Activated CD4-positive, alpha-beta memory T cell treated with anti-CD3 and anti-CD28 coated beads for 36 hours (primary cell): ENCODE data around the gene SEMA3F. TPM values are rescaled to one million over a fixed set of nuclear protein-coding genes. Genes with fewer than 3 reads are reported as not detected.

ENCODE experiments used
- CTCF ChIA-PET: fragments of 350-600 bp; sonication (Branson Sonifier 250); formaldehyde crosslinking; loops from one replicate; lab custom pipeline; 2021; ENCODE audit warnings: antibody characterized with exemption, inconsistent platforms; lab: Charles Lee
- POLR2A ChIA-PET: fragments of 350-600 bp; sonication (Branson Sonifier 250); formaldehyde crosslinking; loops from one replicate; lab custom pipeline; 2021; ENCODE audit warnings: antibody characterized with exemption; lab: Charles Lee
- DNase-seq: peaks from one replicate; pipeline ENCODE4 v3.0.0-alpha.2; 2020
- H3K27ac Mint-ChIP-seq: one replicate; pipeline ENCODE4 v1.8.0; 2021; ENCODE audit warnings: mixed read lengths
- H3K27me3 Mint-ChIP-seq: one replicate; pipeline ENCODE4 v1.8.0; 2021; ENCODE audit warnings: mixed read lengths
- H3K36me3 Mint-ChIP-seq: one replicate; pipeline ENCODE4 v1.8.0; 2021; ENCODE audit warnings: mixed read lengths
- H3K4me1 Mint-ChIP-seq: one replicate; pipeline ENCODE4 v1.8.0; 2021; ENCODE audit warnings: low read depth, mixed read lengths
- H3K4me3 Mint-ChIP-seq: one replicate; pipeline ENCODE4 v1.8.0; 2021; ENCODE audit warnings: mild to moderate bottlenecking, mixed read lengths
- H3K9me3 Mint-ChIP-seq: one replicate; pipeline ENCODE4 v1.8.0; 2021; ENCODE audit warnings: mixed read lengths
- intact Hi-C: fragments of 100-400 bp; cut with micrococcal nuclease; formaldehyde crosslinking; loops from one replicate; pipeline ENCODE4 v1.15.1; 2023
- total RNA-seq, 2 experiments: library from RNA; stranded (reverse); gene quantifications; one replicate each; pipeline ENCODE4 v1.2.3, GENCODE V29; 2021

SEMA3F gene
- total RNA-seq, 2 experiments from 2014 or later: 0.17 to 0.19 TPM

GRCh38 chr3:50135964-50136363, 19.2 kb upstream of the SEMA3F start:
- no peak overlapping the region for H3K27ac Mint-ChIP-seq
- intact Hi-C loops: no loop called here
- no peak for DNase-seq
- no peak overlapping the region for H3K4me3 Mint-ChIP-seq
- H3K4me1 Mint-ChIP-seq: peaks cover 11% of the 10 kb centered on the region
- ChIA-PET POLR2A (no interaction called here), CTCF (interaction anchor here (1.6 to 1.9 kb wide), 3 partner anchors 14 to 110 kb away, joined by 4 to 8 read pairs (median 5); no protein-coding TSS in a partner anchor)
- no peaks in the 10 kb centered on the region for H3K36me3 Mint-ChIP-seq
- no peaks in the 10 kb centered on the region for H3K27me3 Mint-ChIP-seq
- no peaks in the 10 kb centered on the region for H3K9me3 Mint-ChIP-seq

DNA sequence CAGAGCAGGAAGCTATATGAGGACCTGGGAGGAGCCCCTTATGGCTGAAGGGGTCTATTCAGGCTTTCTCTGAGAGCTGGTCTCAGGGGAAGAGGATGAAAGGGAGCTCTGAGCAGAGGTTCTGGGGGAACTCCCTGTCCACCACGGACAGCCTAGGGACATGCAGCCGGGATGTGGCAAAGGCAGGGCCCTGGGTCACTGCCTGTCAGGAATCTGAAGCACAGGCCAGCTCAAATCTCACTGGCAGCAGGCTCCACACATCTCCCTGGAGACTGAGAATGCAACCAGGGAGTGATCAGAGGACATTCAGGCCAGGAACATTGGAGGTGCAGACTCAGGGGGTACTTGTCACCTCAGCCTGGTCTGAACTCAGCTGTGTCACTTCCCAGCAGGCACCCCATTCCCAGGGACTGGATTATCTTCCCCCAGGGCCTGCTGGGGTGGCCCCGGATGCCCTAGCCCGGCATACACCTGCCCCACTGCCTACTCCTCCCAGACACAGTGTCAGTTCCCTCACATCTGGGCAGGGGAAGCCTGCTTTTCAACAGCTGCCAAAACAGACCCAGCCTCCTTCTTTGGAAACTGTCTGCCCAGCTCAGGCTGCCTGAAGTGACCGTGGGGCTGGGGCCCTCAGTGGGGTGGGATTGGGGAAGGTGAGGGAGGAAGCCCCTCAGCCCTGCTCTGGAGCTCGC, 18.3 kb upstream of the SEMA3F start:
- ChIA-PET CTCF (interaction anchor here (1.6 to 1.9 kb wide), 3 partner anchors 15 to 110 kb away, joined by 4 to 8 read pairs (median 5); no protein-coding TSS in a partner anchor), POLR2A (no interaction called here)
- Mint-ChIP-seq H3K4me1 (peaks cover 11% of the 10 kb centered on the region), H3K27ac (no peak overlapping the region), H3K36me3 (no peaks in the 10 kb centered on the region), H3K4me3 (no peak overlapping the region), H3K9me3 (no peaks in the 10 kb centered on the region), H3K27me3 (no peaks in the 10 kb centered on the region)
- intact Hi-C loops: no loop called here
- DNase-seq: no peak

DNA sequence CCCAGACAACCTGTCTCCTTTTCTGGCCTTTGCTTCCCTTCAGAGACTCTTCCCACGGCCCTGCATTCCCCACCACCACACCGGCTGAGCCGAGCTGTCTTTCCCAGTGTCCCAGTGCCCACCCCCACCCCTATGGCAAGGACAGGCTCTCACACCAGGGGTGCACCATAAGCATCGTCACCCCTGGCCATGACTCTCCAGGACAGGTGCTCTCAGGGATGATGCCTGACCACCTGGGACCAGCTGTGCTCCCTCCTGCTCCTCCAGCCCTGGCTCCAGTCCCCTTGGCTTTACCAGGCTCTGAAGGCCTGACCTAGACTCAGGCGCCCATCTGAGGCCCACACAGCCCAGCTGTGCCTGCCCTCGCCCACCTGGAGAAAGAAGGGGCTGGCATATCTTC, 17.6 kb upstream of the SEMA3F start:
- intact Hi-C loops: no loop called here
- H3K9me3 Mint-ChIP-seq: no peaks in the 10 kb centered on the region
- H3K27me3 Mint-ChIP-seq: no peaks in the 10 kb centered on the region
- H3K4me1 Mint-ChIP-seq: peaks cover 11% of the 10 kb centered on the region
- ChIA-PET CTCF (interaction anchor here (1.6 to 1.9 kb wide), 3 partner anchors 16 to 109 kb away, joined by 4 to 8 read pairs (median 5); no protein-coding TSS in a partner anchor), POLR2A (no interaction called here)
- no peak for DNase-seq
- no peaks in the 10 kb centered on the region for H3K36me3 Mint-ChIP-seq
- H3K4me3 Mint-ChIP-seq: no peak overlapping the region
- H3K27ac Mint-ChIP-seq: no peak overlapping the region

- ChIA-PET CTCF (no interaction called here), POLR2A (no interaction called here)
- no peak overlapping the region for H3K27ac Mint-ChIP-seq
- no peak overlapping the region for H3K4me3 Mint-ChIP-seq
- DNase-seq: no peak
- intact Hi-C loops: no loop called here
- no peaks in the 10 kb centered on the region for H3K9me3 Mint-ChIP-seq
- peaks cover 11% of the 10 kb centered on the region for H3K4me1 Mint-ChIP-seq
- no peaks in the 10 kb centered on the region for H3K36me3 Mint-ChIP-seq
- no peaks in the 10 kb centered on the region for H3K27me3 Mint-ChIP-seq
Observed at GRCh38 chr3:50138266-50139200, 16.6 kb upstream of the SEMA3F start.

GRCh38 chr3:50139308-50139707, 15.8 kb upstream of the SEMA3F start:
- DNase-seq: no peak
- Mint-ChIP-seq H3K36me3 (no peaks in the 10 kb centered on the region), H3K4me1 (peaks cover 11% of the 10 kb centered on the region), H3K4me3 (no peak overlapping the region), H3K27ac (no peak overlapping the region), H3K9me3 (no peaks in the 10 kb centered on the region), H3K27me3 (no peaks in the 10 kb centered on the region)
- ChIA-PET CTCF (no interaction called here), POLR2A (no interaction called here)
- intact Hi-C loops: no loop called here

DNA sequence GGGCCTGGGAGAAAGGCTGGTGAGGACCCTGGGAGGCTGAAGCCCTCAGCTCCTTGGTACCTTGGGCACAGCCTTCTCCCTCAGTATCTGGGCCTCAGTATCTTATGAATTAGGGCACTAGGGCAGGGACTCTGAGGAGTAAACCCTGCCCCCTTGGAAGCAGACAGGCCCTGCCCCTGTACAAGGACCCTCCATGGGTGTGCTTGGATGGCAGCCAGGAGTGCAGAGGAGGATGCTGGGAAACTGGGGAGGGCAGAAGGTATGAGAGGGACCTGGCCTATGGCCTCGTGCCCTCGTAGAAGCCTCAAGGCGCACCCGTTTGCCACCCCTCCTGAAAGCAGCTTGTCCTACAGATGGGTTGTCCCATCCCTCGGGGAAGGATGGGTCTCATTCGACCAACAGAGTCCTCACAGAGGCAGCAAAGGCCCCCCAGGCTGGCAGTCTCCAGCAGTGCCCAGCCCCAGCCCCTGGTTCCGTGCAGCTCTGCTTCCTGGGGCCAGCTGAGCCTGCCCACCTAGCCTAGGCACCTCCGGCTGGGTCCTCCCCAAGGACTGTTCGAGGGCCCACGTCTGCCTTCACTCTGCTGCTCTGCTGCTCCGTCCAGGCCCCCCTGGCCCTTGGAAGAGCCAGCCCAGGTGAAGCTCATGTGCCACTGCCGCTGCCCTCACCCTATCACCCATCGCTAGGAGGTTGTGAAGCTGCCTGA, 15.3 kb upstream of the SEMA3F start:
- DNase-seq: no peak
- no peak overlapping the region for H3K27ac Mint-ChIP-seq
- H3K36me3 Mint-ChIP-seq: no peaks in the 10 kb centered on the region
- no peaks in the 10 kb centered on the region for H3K9me3 Mint-ChIP-seq
- no peak overlapping the region for H3K4me3 Mint-ChIP-seq
- CTCF ChIA-PET: no interaction called here
- H3K27me3 Mint-ChIP-seq: no peaks in the 10 kb centered on the region
- H3K4me1 Mint-ChIP-seq: peaks cover 11% of the 10 kb centered on the region
- intact Hi-C loops: no loop called here
- POLR2A ChIA-PET: no interaction called here

- Mint-ChIP-seq H3K4me1 (peaks cover 11% of the 10 kb centered on the region), H3K27me3 (no peaks in the 10 kb centered on the region), H3K4me3 (no peak overlapping the region), H3K27ac (no peak overlapping the region), H3K36me3 (no peaks in the 10 kb centered on the region), H3K9me3 (no peaks in the 10 kb centered on the region)
- DNase-seq: no peak
- CTCF ChIA-PET: no interaction called here
- POLR2A ChIA-PET: no interaction called here
- intact Hi-C loops: no loop called here
Observed at GRCh38 chr3:50140990-50141389, 14.1 kb upstream of the SEMA3F start.

DNA sequence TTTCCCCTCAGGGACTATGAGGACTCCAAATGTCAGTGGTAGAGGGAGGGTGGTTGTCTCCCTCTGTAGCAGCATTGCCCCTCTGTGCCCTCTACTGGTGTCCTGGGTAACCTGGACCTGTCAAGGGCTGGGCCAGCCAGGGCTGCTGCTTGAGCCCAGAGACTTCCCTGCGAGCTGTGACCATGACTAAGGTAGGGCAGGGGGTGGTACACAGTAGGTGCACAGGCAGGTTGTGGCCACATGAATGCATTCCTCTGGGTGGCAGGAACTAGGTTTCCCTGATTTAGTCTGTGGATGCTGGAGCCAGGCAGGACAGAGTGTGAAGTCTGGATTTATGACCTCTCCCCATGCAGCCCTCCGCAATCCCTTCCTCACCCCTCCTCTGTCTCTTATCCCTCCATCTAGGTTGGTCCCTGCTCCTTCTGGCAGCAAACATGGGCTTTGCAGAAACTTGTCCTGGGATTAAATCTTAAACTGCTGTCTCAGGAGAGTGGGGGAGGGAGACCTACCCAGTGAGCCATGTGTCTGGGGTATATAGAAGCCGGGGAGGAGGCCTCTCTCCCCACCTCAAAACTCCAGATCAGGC, 8.7 kb upstream of the SEMA3F start:
- Mint-ChIP-seq H3K27ac (no peak overlapping the region), H3K4me1 (no peaks in the 10 kb centered on the region), H3K4me3 (no peak overlapping the region), H3K36me3 (no peaks in the 10 kb centered on the region), H3K27me3 (no peaks in the 10 kb centered on the region), H3K9me3 (no peaks in the 10 kb centered on the region)
- DNase-seq: no peak
- ChIA-PET POLR2A (no interaction called here), CTCF (no interaction called here)
- intact Hi-C loops: no loop called here

GRCh38 chr3:50147016-50147415, 8.1 kb upstream of the SEMA3F start:
- intact Hi-C loops: no loop called here
- H3K9me3 Mint-ChIP-seq: no peaks in the 10 kb centered on the region
- H3K4me1 Mint-ChIP-seq: no peaks in the 10 kb centered on the region
- no peak overlapping the region for H3K27ac Mint-ChIP-seq
- DNase-seq: no peak
- no peak overlapping the region for H3K4me3 Mint-ChIP-seq
- no peaks in the 10 kb centered on the region for H3K27me3 Mint-ChIP-seq
- ChIA-PET POLR2A (no interaction called here), CTCF (no interaction called here)
- H3K36me3 Mint-ChIP-seq: no peaks in the 10 kb centered on the region

DNA sequence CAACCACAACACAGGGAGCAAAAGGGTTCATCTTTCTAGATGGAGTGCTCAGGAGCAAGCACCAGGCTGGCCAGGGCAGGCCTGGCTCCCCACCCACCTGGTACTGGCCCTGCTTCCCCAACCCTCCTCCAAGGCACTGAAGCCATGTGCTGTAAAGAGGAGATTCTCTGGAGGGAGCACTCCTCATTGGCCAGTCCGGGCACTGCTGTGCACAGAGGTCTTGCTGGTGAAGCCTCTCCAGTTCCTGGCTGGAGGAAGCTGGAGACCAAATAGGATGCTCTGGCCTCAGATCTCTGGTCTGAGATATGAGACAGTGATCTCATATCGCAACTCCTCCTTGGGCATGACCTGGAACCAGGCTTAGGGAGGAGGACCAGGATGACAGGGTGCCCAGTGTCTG, 7.7 kb upstream of the SEMA3F start:
- ChIA-PET POLR2A (no interaction called here), CTCF (no interaction called here)
- Mint-ChIP-seq H3K4me1 (no peaks in the 10 kb centered on the region), H3K4me3 (no peak overlapping the region), H3K27me3 (no peaks in the 10 kb centered on the region), H3K27ac (no peak overlapping the region), H3K9me3 (no peaks in the 10 kb centered on the region), H3K36me3 (no peaks in the 10 kb centered on the region)
- no peak for DNase-seq
- intact Hi-C loops: no loop called here

DNA sequence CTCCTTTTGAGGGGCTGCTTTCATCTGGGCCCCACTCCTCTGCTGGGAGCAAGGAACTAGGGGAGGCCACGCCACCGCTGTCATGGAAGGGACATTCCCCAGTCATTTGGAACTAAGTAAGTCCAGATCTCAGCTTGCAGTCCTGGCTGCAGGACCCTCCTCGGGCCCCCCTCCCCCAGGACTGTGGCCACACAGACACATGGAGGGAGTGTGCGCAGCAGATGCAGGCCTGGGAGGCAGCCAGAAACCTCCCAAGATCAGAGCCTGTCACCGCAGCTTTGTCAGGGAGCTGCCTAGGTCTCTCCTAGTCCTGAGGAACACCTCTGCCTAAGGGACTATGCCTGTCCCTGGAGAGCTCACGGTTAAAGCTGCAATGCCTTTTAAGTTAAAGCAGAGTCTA, 7.3 kb upstream of the SEMA3F start:
- CTCF ChIA-PET: no interaction called here
- intact Hi-C loops: no loop called here

GRCh38 chr3:50150404-50150750, 4.7 kb upstream of the SEMA3F start:
- H3K27me3 Mint-ChIP-seq: peaks cover 13% of the 10 kb centered on the region
- intact Hi-C loops: no loop called here
- no peak for DNase-seq
- no peaks in the 10 kb centered on the region for H3K9me3 Mint-ChIP-seq
- H3K36me3 Mint-ChIP-seq: no peaks in the 10 kb centered on the region
- no peak overlapping the region for H3K27ac Mint-ChIP-seq
- POLR2A ChIA-PET: no interaction called here
- no peak overlapping the region for H3K4me3 Mint-ChIP-seq
- CTCF ChIA-PET: no interaction called here
- H3K4me1 Mint-ChIP-seq: peaks cover 3% of the 10 kb centered on the region

More for the DNA sequence above, 7.3 kb upstream of the SEMA3F start:
- Mint-ChIP-seq H3K27me3 (no peaks in the 10 kb centered on the region), H3K36me3 (no peaks in the 10 kb centered on the region), H3K4me1 (no peaks in the 10 kb centered on the region), H3K4me3 (no peak overlapping the region), H3K9me3 (no peaks in the 10 kb centered on the region), H3K27ac (no peak overlapping the region)
- POLR2A ChIA-PET: no interaction called here
- no peak for DNase-seq
